HG02610 (cell line): ENCODE data around the gene SUSD6.

Experiments
- ATAC-seq: cut with Tn5 transposase; IDR thresholded peaks from one replicate; pipeline ENCODE4 v1.9.1; 2021; ENCODE audit warnings: mild to moderate bottlenecking, moderate library complexity; ENCODE audit not compliant: unreplicated experiment

Gene SUSD6, protein sequence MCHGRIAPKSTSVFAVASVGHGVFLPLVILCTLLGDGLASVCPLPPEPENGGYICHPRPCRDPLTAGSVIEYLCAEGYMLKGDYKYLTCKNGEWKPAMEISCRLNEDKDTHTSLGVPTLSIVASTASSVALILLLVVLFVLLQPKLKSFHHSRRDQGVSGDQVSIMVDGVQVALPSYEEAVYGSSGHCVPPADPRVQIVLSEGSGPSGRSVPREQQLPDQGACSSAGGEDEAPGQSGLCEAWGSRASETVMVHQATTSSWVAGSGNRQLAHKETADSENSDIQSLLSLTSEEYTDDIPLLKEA

DNA sequence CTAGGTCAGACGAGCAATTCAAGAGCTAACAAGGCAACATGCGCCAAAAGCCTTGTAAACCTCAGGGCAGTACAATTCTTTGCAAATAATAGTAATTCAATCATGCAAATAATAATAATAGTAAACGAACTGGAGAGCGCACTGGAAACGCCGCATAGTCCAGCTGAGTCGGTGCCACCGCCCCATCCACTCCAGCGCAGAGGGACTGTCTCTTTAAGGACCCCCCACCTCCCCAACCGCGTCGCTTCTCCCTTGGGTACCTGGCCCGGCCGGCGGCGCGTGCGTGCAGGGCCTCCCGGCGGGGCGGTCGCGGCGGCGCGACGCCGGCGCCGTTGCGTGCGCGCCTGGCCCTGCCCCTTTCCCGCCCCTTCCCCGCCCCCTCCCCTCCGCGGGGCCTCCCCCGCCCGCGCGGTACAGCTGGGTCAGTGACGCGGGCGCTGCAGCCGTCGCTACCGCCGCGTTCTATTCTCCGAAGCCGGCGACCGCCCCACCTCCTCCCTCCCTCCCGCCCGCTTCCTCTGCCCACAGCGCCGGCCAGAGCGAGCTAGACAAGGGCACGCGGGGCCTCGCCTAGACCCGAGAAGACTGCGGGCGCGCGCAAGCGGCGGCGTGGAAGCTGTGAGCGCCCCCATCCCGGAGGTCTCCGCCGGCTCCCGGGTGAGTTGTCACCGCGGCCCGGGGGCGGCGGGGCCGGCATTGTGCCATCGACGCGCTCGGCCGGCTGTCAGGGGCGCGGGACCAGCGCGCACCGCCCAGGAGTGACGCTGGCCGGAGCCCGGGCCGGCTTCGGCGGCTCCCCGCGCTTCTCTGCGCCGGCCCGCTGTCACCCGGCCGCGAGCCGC lies at the start of gene SUSD6:
Gene SUSD6 (plus strand): TSS at position 425 of the 842 bp plus-strand sequence. CDS start 46,997 bp downstream, outside the sequence.
- peak; percentile 61 for ATAC-seq

DNA sequence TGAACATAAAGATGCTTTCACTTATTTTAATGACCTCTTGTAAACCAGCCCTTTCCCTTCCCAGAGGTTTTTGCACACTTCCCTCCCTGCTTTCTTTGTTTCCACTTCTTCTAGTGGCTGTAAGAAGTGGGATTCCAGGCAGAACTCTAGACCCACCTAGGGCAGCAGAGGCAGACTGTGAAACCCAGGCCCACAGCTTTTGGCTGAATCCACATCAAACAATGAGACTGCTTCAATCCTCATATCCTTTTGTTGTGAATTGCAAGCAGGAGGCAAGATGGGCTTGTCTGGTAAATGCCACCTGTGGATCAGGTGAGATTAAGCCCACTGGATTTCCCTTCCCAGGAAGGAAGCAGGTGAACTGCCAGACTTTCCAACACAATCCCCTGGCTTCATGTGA lies 49.5 kb upstream of the SUSD6 start:
- no peak for ATAC-seq

DNA sequence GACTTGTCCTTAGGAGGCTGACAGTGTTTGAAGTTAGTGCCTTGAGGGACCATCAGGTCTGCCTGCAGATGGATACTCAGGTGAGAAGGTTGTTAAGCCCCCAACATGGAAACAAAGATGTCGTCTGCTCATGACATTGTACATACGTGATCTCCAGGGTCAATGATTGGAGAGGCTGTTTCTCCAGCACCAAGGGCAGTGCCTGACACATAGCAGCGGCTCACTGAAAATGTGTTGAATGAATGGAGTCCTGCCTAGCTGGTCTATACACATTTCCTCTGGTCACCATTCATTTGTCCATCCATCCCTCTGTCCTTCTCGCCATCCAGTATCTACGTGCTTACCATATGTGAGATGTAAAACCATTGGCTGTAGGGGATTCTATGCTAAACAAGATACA lies 43.8 kb upstream of the SUSD6 start:
- no peak for ATAC-seq

DNA sequence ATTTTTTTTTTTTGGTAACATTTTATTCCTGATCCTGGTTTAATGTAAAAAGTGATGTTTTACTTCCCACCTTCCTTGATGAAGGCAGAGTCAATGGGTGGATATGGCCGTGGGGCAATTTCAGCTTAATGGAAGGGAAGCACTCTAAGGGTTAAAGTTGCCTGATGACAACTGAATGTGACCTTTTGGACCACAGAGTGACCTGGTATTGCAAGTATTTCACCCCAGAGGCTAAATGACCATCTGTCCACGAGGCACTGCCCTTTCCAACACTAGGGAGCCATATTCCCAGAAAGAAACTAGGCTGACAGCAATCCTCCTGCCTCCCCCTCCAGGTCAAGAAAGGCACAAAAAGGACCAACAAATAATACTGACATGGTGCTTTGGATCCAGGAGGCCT lies 41.5 kb upstream of the SUSD6 start:
- ATAC-seq = no peak

DNA sequence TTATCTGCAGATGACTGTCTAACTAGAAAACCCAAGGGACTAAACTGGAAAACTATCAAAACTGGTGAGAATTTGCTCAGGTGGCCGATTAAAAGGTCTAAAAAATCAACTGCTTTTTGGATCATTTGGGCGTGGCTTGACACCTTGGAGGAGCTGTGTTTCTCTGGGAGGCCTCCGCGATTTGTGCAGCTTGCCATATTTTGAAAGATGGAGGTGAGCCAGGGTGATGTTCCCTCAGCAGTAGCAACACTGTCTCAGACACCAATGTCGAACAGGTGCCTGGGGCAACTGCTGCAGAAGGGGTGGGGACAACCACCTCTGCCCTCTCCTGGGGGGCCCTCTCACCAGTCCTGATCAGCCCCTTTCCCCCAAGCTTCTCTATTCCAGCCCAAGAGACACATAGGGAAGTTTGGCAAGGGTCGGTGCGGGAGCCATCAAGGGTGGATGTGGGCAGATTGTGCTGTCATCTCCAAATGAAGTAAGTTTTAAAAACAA lies 40.5 kb upstream of the SUSD6 start:
- no peak for ATAC-seq

DNA sequence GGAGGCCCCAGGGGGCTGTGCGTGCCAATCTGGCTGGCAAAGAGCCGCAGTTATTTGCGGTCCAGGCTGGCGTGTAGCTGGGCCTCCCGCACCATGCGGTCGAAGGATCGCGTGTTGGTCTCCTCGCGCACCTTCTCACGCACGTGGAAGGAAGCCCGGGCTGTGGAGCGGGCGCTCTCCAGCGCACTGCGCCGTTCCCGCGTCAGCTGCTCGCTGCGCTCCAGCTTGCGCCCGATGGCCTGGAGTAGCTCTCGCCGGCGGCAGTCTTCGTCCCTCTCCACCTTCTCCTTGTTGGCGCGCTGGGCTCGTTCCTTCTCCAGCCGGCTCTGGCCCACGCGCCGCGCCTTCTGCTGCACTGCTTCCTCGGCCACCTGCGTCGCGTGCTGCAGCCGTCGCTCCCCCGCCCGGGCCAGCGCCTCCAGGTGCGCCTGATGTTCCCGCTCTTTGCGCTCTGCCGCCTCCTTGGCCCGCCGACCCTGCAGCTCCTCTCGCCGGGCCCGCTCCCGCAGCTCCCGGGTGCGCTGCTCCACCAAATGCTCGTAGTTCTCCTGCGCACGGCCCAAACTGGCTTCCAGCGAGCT lies 39.9 kb upstream of the SUSD6 start:
- ATAC-seq = no peak

DNA sequence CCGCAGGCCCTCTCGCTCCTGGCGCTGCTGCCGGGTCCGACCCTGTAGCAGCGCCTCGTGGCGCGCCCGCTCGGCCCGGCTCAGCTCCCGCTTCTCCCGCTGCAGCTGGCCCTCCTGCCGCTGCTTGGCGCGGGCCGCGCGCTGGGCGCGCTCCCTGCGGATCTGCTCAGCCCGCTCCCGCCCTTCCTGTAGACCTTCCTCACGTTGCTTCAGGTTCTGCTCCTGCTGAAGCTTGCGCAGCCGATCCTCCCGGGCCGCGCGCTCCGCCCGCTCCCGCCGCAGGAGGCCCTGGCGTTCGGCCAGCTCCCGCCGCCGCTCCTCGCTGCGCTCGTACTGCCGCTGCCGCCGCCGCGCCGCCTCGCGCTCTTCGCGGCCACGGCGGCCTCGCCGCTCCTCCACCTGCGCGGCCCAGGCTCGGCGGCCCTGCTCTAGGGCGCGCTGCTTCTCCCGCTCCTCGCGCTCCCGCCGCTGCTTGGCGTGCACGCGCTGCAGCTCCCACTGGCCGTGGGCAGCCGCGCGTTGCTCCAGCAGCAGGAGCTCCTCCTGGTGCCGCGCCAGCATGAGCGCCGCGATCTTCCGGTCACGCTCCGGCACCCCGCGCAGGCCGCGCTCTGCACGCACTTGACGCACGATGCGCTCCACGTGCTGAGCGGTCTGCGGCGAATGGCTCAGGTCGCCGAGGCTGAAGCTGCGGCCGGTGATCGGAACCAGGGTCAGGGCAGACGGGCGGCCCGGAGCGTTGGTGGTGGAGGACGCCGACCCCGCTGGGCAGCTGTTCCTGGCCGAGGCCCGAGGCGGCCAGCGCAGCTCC lies 39.2 kb upstream of the SUSD6 start:
- ATAC-seq = no peak

DNA sequence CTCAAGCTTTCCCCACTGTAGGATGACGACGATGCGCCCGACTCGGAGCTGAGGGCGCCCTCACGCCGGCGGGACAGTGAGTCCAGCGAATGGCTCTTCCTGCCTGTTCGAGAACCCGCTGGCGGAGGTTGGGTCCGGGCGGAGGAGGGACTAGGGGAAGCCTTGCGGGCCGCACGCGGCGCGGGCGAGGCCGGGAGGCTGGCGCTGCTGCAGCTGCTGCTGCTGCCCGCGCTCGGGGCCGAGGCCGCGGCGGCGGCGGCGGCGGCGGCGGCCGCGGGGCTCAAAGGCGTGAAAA lies 38.6 kb upstream of the SUSD6 start:
- ATAC-seq = no peak

DNA sequence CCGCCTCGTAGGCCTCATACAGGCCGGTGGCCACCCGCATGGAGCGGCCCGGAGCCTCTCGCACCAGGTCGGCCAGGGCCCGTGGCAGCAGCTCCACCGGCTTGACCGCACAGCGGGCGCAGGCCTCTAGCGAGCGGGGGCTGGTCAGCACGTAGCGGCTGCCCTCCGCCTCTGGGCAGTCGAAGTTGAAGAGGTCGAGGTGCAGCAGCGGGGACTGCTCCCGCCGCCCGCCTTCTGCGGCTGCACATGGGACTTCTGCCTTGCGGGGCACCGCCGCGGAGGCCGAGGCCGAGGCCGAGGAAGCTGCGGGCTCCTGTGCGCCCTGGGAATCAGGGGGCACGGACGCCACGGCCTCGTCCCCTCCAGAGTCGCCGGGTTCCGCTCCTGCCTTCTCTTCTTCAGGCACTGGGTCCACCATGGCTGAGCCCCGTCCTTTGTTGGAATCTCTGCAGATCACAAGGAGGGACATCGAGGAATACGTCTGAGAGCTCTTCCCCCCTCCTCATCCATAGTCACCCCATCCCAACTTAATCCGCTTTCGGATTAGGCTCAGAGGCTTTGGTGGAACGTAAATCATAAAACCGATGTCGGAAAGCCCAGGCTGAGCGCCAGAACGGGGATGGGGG lies 38.1 kb upstream of the SUSD6 start:
- ATAC-seq = no peak

DNA sequence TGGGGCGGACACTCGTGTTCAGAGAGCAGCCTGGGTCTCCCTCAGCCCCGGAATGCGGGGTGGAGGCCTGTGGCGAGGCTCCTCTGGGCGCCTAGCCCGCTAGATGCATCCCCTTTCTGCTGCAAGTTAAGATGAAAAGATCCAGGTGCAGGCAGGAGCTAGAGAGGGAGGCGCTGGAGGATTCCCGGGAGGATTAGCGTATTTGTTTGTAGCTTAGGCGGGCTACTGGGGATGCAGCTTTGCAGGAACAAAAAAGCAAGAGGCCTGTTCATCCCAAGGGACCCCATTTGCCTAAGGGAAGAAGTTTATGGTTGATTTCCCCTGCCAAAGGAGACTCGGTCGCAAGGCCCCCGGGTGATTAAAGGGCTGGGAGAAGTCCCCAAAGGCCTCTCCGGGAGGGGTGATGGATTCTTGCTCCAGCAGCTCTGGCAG lies 37.5 kb upstream of the SUSD6 start:
- ATAC-seq = no peak

DNA sequence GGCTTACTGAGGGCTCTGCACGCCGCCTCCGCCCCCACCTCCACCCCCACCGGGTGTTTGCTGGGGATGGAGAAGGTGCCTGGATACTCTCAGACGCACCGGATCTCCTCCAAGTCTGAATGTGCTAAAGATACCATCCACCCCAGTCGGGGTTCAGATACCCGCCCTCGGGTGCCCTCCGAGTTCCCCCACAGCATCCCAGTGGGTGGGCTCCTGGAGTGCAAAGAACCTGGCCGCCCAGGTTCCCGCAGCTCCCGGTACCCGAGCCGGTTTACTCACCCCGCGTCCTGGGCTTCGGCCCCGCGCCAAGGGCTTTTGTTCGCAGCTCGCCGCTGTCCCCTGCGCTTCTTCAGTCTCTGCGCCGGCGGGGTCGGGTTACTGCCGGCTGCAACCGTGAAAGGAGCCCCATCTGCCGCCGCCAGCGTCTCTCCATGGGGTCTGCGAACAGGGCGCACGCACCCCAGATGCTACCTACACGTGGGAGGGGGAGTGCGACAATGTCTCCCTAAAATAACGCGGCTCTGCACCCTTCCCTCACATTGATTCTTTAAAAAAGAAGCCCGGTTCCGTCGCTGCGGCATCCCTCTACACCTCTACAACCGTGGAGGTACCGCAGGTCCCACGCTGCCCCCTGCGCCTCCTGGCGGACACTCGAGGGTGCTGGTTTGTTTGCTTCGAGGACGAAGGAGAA lies 37.0 kb upstream of the SUSD6 start, which contains the start of gene CCDC177:
Gene CCDC177 (minus strand): TSS at position 609 of the 691 bp plus-strand sequence. CDS start 1,249 bp downstream, outside the sequence.
- no peak for ATAC-seq

DNA sequence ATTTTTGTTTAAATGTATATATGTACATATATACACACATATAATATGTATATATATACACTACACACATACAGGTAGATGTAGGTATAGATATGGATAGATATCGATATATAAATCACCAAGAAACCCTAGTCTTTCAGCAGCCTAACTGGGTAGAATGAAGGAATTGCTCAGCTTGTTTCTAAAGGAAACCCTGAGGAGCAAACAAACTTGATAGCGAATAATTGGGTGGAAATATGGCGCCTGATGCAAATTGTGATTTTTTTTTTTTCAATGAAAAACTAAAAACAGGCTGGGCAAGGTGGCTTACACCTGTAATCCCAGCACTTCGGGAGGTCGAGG lies 36.5 kb upstream of the SUSD6 start:
- no peak for ATAC-seq

DNA sequence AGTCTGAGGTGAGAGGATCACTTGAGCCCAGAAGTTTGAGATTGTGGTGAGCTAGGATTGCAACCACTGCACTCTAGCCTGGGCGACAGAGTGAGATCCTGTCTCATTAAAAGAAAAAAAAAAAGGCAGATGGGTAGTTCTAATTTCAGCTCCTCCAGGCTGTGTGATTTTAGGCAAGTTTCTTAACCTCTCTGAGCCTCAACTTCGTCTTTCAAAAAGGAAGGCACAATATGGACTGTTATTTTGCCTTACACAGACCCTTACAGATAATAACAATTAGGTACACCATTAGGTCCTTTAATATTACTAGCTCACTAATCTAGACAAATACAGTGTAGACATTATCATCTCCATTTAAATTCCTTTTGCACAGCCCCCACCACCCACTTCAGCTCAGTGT lies 31.9 kb upstream of the SUSD6 start:
- no peak for ATAC-seq

DNA sequence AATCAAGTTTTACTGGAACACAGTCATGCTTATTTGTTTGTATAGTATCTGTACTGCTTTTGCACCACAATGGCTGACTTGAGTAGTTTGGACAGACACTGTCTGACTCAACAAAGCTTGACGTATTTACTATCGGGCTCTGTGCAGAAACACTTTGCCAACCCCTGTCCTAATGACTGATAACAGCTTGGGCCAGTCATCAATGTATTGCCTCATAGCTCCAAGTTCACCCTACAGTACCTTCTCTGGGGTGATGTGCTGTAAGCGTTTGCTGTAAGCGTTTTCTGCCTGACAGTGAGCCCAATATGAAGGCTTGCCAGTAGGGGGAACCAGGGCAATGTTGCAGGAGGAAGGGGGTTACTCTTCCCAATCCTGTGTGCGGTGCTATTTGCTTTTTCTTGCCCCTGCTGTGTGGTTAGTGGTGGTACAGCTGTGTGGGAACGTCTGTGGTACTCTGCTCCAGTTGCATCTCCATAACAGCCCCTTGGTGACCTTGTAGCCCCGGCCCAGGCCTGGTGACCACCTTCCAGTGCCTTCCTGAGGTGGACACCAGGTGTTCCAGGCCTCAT lies 31.3 kb upstream of the SUSD6 start:
- no peak for ATAC-seq

DNA sequence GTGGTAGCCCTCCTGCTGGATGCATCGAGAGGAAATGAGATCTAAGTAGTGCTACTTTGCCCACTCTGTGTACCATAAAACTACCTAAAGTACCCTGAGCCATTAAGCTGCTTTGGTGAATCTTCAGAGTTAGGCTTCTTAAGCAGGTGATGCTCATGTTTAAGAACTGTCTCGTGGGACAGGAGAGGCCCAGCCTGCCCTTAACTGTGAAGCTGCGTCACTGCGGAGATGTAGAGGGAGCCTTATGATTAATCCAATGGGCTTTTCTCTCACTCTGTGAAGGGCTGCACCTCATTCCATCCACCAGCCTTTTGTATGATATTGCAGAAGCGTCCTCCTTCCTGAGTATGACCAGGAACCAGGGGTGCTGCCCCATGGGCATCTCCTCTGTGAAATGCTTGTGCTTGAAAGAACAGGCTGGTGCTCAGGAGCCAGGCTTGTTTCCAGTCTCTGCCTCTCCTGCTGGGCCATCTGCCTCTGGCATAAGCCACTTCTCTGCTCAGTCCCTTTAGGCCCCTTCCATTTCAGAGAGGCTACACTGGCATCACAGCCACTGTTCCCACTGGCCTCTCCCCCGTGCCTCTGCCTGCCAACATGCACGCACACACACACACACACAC lies 30.0 kb upstream of the SUSD6 start:
- no peak for ATAC-seq

DNA sequence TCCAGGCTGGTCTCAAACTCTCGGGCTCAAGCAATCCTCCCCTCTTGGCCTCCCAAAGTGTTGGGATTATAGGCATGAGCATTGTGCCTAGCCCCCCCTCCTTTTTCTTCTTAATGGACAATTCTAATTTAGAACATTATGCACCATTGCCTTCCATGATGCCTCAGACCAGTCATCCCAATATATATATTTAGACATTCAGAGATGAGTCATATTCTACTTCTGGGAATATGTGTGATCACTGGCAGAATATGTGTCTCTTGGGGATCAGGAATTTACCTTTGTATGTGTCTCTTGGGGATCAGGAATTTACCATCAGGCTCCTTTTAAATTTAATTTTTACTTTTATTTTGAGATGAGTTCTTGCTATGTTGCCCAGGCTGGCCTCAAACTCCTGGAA lies 29.2 kb upstream of the SUSD6 start:
- ATAC-seq = no peak

DNA sequence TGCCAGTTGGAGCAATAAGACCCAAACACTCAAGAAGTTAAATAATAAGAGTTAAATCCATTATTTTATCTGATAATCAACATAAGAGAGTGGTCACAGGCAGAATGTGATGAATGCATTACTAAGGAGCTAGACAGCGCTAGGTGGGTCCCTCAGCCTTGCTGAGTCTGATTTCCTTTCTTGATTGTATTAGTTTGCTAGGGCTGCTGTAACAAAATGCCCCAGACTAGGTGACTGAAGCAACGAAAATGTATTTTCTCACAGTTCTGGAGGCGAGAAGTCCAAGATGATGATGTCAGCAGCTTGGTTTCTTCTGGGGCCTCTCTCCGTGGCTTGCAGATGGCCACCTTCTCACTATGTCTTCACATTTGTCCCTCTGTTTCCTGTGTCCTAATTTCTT lies 28.6 kb upstream of the SUSD6 start:
- no peak for ATAC-seq

DNA sequence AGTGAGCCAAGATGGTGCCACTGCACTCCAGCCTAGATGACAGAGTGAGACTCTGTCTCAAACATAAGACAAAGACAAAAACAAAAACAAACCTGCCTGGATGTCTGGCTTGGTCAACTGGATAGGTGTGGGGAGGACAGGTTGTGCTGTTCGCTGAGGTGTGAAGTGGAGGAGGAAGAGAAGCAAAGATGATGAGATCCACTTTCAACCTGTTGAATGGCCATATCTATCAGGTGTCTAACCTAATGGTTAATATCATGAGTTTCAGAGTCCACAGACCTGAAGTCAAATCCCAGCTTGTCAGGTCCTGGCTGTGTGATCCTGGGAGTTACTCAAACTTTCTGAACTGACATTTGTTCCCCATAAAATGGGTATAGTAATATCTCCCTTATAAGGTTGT lies 27.0 kb upstream of the SUSD6 start:
- ATAC-seq = no peak

DNA sequence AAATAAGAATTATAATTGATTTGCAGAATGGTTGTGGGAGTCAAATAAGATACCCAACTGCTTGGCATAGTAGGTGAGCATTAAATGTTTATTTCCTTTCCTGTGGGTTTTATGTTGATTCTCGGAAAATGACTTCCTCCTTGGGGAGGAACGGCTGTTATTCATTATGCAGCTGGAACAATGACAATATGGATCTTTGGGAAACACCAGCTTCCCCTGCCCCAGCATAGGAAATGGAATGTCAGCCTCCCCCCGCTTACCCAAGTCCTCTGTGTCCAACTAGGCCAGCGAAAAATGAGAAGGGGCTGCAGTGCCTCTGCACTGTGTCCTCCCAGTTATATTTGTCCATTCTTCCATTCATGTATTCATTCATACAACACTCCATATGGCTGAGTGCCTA lies 25.0 kb upstream of the SUSD6 start:
- no peak for ATAC-seq
